Adrenal gland (tissue), 12 donors: Measurements from ENCODE around the gene CFAP91. TPM values are rescaled to one million over a fixed set of nuclear protein-coding genes. Genes with fewer than 3 reads are reported as not detected.
A peak's percentile ranks its signal among the peaks of the same experiment; 100 is the strongest.
"Not testable (repeated sequence)": the region's sequence is repeated elsewhere in the genome, so short reads cannot be mapped to it uniquely, and the experiment has no call there.

ENCODE experiments used
- DNase-seq, 7 donors: peaks; one replicate each; pipeline ENCODE4 v3.0.0-alpha.2; 2019 to 2020
- H3K27ac ChIP-seq, 5 donors: fragments of 200-600 bp; sonication (generic) in 4 of 5; 1 replicate in 3 of 5; 2 replicates in 2 of 5; pipeline versions ENCODE4 v1.5.1 to v1.8.0; 2016 to 2020; ENCODE audit warnings: mild to moderate bottlenecking in 1 of 5
- H3K27me3 ChIP-seq: fragments of 200-600 bp; 2 replicates; pipeline ENCODE4 v1.8.0; 2021
- H3K36me3 ChIP-seq, 2 donors: fragments of 200-600 bp; replicated peaks in 1 of 2; 1 replicate in 1 of 2; 2 replicates in 1 of 2; pipeline versions ENCODE4 v1.5.1 to v1.8.0; 2018 to 2022
- H3K4me1 ChIP-seq, 2 donors: fragments of 200-600 bp; replicated peaks in 1 of 2; 1 replicate in 1 of 2; 2 replicates in 1 of 2; pipeline versions ENCODE4 v1.5.1 to v1.8.0; 2018 to 2021
- H3K4me3 ChIP-seq, 4 donors: fragments of 200-600 bp; sonication (generic) in 3 of 4; one replicate each; pipeline ENCODE4 v1.5.1; 2016 to 2018
- H3K9me3 ChIP-seq, 3 donors: fragments of 200-600 bp; sonication (generic) in 1 of 3; replicated peaks in 1 of 3; 1 replicate in 2 of 3; 2 replicates in 1 of 3; pipeline versions ENCODE4 v1.5.1 to v1.8.0; 2016 to 2021
- POLR2A ChIP-seq, 2 donors: fragments of 450-650 bp; IDR thresholded peaks; one replicate each; pipeline ENCODE4 v1.6.1; 2017; ENCODE audit warnings: antibody characterized with exemption in 2 of 2, mild to moderate bottlenecking in 2 of 2, moderate library complexity in 1 of 2
- WGBS, 4 donors: extraction: QIAGEN DNeasy Blood & Tissue Kit in 2 of 4; methylation state at CpG; one replicate each; pipeline versions ENCODE4 v1.1.5 to v1.1.7; 2013 to 2017; 5-methylcytosine and 5-hydroxymethylcytosine counted together
- intact Hi-C, 2 donors: fragments of 100-400 bp; cut with DNase I; formaldehyde crosslinking; loops; one replicate each; pipeline versions ENCODE4 v1.14.1 to v1.15.0; 2022 to 2023
- polyA plus RNA-seq, 3 donors: library from polyadenylated mRNA; stranded (reverse); fragments of 200-250 nt in 2 of 3; fragments of 350-450 nt in 1 of 3; fragmentation: Illumina TruSeq in 1 of 3; extraction: RNeasy Lipid Tissue Mini Kit (QIAGEN cat#74804) in 1 of 3; gene quantifications; one replicate each; pipeline ENCODE4 v1.2.3, GENCODE V29; 2013 to 2014
- total RNA-seq, 9 donors: library from RNA; depleted of rRNA in 4 of 9; stranded (reverse); fragments of >200 nt in 4 of 9; fragments of 120-200 nt in 1 of 9; fragmentation: NEBNext Ultra II Directional in 1 of 9; extraction: Animal tissue kit (Norgen Biotek cat#: 25700) in 1 of 9; gene quantifications; one replicate each; pipeline versions ENCODE4 v1.1.0 to v1.2.4, GENCODE V29; 2013 to 2023
- TF ChIP-seq, protein P1 (sequence below), 6 experiments: fragments of 450-650 bp in 4 of 6; fragments of 200-600 bp in 2 of 6; sonication (generic) in 1 of 6; IDR thresholded peaks; 1 replicate in 5 of 6; 2 replicates in 1 of 6; pipeline versions ENCODE4 v1.5.1 to v1.8.0; 2016 to 2021; ENCODE audit warnings: antibody characterized with exemption in 6 of 6, mild to moderate bottlenecking in 2 of 6, moderate library complexity in 1 of 6
- donor health status: healthy with polysubstance abuse.
- donor health status: Bipolar disorder and iron deficiency.
- donor health status: DM: yes; HTN: yes; CAD: no.
- donor health status: DM: no; HTN: no; CAD: no.
- donor health status: DM: no; HTN: no; CAD: no.
- donor health status: DM: yes; HTN: yes; CAD: no.

The CFAP91 gene
- total and polyA plus RNA-seq, 12 donors: 3.4 to 12.9 (median 8.3) TPM

DNA sequence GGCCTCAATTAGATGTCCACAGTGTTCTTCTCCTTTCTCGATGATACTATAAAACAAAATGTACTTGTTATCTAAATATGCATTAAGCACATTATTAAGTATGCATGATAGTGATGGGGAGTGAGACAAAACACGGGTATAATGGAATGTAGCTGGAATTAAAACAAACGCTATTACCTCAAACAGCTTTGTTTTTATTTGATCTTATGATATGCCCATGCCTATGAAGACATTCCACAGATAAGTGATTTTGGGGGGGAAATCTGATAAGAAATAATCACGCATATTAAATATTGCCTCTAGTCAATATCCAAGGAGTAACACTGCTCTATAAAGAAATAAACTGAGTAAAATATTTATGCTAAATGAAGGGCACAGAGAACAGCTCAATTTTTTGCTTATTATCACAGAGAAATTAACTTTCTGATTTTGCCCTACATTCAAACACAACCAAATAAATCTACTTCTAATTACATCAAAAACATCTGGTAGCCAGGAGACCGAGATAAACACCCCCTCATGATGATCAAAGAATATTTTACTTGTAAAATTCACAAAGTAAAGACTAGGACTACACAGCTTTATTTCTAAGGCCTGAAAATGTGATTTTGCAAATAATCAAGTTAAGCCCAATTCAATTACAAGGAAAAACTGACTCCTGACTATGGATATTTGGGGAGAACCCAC is 27.5 kb upstream of the CFAP91 start:
- Histone ChIP-seq H3K9me3 (no peaks in the 10 kb centered on the region), H3K4me3 (peak overlapping the region in 1 of 4 donors; percentile 67), H3K36me3 (peaks cover 0 to 30% of the 10 kb centered on the region in 2 donors), H3K27ac (peak overlapping the region in 4 of 5 donors; percentile 88 to 97 (median 94)), H3K4me1 (peaks cover 10 to 31% of the 10 kb centered on the region in 2 donors), H3K27me3 (no peaks in the 10 kb centered on the region)
- 54 to 70% (median 67%) methylated on average over 5 of the region's 5 CpGs for WGBS, 4 donors
- DNase-seq: no peak
- intact Hi-C loops: loop anchor here in 1 of 2 donors (10.0 kb wide), 1 partner anchor 71 kb away; no protein-coding TSS in a partner anchor
- TF ChIP-seq, protein P1, sequence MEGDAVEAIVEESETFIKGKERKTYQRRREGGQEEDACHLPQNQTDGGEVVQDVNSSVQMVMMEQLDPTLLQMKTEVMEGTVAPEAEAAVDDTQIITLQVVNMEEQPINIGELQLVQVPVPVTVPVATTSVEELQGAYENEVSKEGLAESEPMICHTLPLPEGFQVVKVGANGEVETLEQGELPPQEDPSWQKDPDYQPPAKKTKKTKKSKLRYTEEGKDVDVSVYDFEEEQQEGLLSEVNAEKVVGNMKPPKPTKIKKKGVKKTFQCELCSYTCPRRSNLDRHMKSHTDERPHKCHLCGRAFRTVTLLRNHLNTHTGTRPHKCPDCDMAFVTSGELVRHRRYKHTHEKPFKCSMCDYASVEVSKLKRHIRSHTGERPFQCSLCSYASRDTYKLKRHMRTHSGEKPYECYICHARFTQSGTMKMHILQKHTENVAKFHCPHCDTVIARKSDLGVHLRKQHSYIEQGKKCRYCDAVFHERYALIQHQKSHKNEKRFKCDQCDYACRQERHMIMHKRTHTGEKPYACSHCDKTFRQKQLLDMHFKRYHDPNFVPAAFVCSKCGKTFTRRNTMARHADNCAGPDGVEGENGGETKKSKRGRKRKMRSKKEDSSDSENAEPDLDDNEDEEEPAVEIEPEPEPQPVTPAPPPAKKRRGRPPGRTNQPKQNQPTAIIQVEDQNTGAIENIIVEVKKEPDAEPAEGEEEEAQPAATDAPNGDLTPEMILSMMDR (IDR thresholded peaks at IDR 0.05): no peak
- TF ChIP-seq POLR2A (IDR thresholded peaks at IDR 0.05): no peak

DNA sequence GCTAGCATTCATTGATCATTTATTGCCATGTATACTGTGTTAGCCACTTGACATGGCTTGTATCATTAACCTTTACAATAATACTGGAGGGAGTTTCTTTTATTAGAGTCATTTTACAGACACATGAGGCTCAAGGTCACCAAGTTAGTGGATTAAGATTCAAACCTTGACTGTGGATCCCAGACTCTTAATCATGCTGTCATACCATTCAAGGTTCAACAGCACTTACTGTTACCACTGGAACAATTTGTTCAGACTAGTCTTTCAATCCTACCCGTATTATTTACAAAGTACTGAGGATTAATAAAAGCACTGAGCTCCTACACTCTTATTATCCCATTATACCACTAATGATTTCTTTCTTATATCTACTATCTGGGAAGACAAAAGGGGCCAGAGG is 26.8 kb upstream of the CFAP91 start:
- WGBS, 4 donors: 14 to 43% (median 19%) methylated on average over 1 of the region's 1 CpG
- peak in 1 of 7 donors; percentile 10 for DNase-seq
- Histone ChIP-seq H3K4me3 (peak overlapping the region in 2 of 4 donors; percentile 67 to 83), H3K27ac (peak overlapping the region; percentile 66 to 97 (median 93)), H3K9me3 (no peaks in the 10 kb centered on the region), H3K27me3 (no peaks in the 10 kb centered on the region), H3K4me1 (peaks cover 8 to 29% of the 10 kb centered on the region in 2 donors), H3K36me3 (peaks cover 0 to 28% of the 10 kb centered on the region in 2 donors)
- TF ChIP-seq, protein P1 (IDR thresholded peaks at IDR 0.05): no peak
- TF ChIP-seq POLR2A (IDR thresholded peaks at IDR 0.05): peak in 1 of 2 donors; percentile 41
- intact Hi-C loops: loop anchor here in 1 of 2 donors (10.0 kb wide), 1 partner anchor 71 kb away; no protein-coding TSS in a partner anchor

DNA sequence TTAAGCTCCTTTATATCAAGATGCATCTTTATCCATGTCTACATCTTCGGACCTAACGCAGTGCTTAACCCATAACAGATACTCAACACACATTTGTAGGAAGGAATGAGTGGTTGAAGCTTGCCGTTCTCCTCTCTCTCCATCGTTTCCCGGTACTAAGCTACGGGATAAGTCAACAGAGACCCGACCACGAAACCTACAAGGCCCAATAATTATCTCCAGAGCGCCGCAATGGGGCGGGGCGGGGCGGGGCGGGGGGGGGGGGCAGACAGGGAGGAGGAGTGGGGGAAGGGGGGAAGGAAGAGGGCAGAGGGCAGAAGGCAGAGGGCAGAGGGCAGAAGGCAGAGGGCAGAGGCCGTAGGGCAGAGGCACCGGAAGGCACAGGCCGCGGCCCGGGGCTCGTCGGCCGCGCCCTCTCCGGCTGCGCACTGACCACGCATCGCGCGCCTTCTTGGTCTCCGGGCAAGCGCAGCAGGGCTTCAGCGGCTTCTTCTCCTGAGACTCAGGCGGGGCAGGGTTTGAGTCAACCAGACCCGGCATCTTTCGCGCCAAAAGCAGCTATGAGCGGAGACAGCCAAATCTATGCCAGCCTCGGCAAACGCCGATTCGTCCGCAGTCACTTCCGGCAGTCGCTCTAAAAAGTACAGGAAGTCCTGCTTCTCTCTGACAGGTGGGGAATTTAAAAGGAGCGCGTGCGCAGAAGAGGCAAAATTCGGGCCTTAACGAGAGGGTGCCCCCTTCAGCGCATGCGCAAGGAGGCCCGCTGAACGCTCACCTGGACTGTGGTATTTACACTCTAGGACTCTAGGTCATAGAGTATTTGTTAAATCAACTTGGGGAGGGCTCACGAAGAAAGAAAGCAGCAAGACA is 25.8 kb upstream of the CFAP91 start, which contains the start of gene COX17:
COX17 (minus strand) TSS at position 636 of the 870 bp plus-strand sequence; CDS start at position 540, 96 bp downstream.
- intact Hi-C loops: loop anchor here in 1 of 2 donors (10.0 kb wide), 1 partner anchor 72 kb away; no protein-coding TSS in a partner anchor
- Histone ChIP-seq H3K27ac (peak within 1 kb of the TSS; percentile 88 to 97 (median 93)), H3K36me3 (peaks cover 0 to 21% of the 10 kb centered on the region in 2 donors), H3K9me3 (no peaks in the 10 kb centered on the region), H3K27me3 (no peaks in the 10 kb centered on the region), H3K4me1 (peaks cover 8 to 29% of the 10 kb centered on the region in 2 donors), H3K4me3 (peak within 1 kb of the TSS in 3 of 4 donors; percentile 14 to 83 (median 67))
- TF ChIP-seq, protein P1 (IDR thresholded peaks at IDR 0.05): peak in 1 of 6 experiments; percentile 14
- peak; percentile 73 to 83 for TF ChIP-seq POLR2A (IDR thresholded peaks at IDR 0.05)
- 0 to 1% (median 1%) methylated on average over 21 to 54 of the region's 54 CpGs for WGBS, 4 donors
- DNase-seq: peak; percentile 94 to 99 (median 97)

DNA sequence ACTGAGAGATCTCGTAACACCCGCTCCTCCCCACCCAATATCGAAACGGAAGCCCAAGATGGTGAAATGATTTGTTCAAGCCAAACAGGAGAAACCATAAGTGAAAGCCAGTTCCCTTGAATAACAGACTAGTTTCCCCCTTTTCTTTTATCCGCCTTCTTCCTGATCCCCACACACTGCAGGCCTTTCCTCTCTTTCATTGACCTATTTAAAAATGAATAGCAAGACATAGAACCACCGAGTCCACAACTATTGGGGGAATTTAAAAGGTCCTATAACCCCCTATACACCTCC is 25.2 kb upstream of the CFAP91 start:
- Histone ChIP-seq H3K4me3 (peak overlapping the region in 3 of 4 donors; percentile 14 to 83 (median 67)), H3K27me3 (no peaks in the 10 kb centered on the region), H3K27ac (peak overlapping the region; percentile 88 to 97 (median 93)), H3K4me1 (peaks cover 8 to 24% of the 10 kb centered on the region in 2 donors), H3K36me3 (peaks cover 0 to 20% of the 10 kb centered on the region in 2 donors), H3K9me3 (no peaks in the 10 kb centered on the region)
- intact Hi-C loops: loop anchor here in 1 of 2 donors (10.0 kb wide), 1 partner anchor 73 kb away; no protein-coding TSS in a partner anchor
- WGBS, 4 donors: 7 to 15% (median 10%) methylated on average over 6 of the region's 6 CpGs
- TF ChIP-seq, protein P1 (IDR thresholded peaks at IDR 0.05): no peak
- no peak for TF ChIP-seq POLR2A (IDR thresholded peaks at IDR 0.05)
- DNase-seq: no peak

DNA sequence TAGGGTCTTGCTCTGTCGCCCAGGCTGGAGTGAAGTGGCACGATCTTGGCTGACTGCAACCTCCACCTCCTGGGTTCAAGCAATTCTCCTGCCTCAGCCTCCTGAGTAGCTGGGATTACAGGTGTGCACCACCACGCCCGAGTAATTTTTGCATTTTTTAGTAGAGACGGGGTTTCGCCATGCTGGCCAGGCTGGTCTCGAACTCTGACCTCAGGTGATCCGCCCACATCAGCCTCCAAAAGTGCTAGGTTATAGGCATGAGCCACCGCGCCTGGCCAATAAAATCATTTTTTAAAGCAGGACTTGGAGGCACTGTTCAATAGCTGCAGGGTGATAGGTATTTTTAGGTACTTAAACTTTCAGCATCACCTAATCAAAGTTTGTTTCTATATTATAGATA is 24.6 kb upstream of the CFAP91 start:
- peak overlapping the region in 1 of 5 donors; percentile 88 for H3K27ac ChIP-seq
- H3K36me3 ChIP-seq: peaks cover 0 to 14% of the 10 kb centered on the region in 2 donors
- H3K4me3 ChIP-seq, H3K27me3 ChIP-seq, H3K9me3 ChIP-seq, DNase-seq: not testable (repeated sequence)
- 95 to 97% (median 97%) methylated on average over 10 of the region's 10 CpGs for WGBS, 4 donors
- intact Hi-C loops: loop anchor here in 1 of 2 donors (10.0 kb wide), 1 partner anchor 73 kb away; no protein-coding TSS in a partner anchor
- H3K4me1 ChIP-seq: peaks cover 8 to 19% of the 10 kb centered on the region in 2 donors
